ENCODE measurements around the gene APEX1.
A peak's percentile ranks its signal among the peaks of the same experiment; 100 is the strongest.

APEX1 gene

GRCh38 chr14:20454516-20455354, at the start of gene APEX1, which contains the start of gene OSGEP:
APEX1 (plus strand) TSS chr14:20455226; CDS start chr14:20455646, 420 bp downstream.
OSGEP (minus strand) TSS chr14:20454812; CDS start chr14:20454683, 129 bp downstream.
- DNase-seq: peak; percentile 98

- DNase-seq: no peak
Measured at GRCh38 chr14:20409226-20409625, 45.8 kb upstream of the APEX1 start.

GRCh38 chr14:20412411-20412810, 42.6 kb upstream of the APEX1 start:
- DNase-seq: no peak

- peak; percentile 92 for DNase-seq
Measured at GRCh38 chr14:20412876-20413743, 41.9 kb upstream of the APEX1 start, which contains the start of gene TEP1. TEP1 (minus strand) TSS chr14:20413501; CDS start chr14:20408439, 5,062 bp downstream.

- DNase-seq: no peak
Measured at GRCh38 chr14:20413744-20414082, 41.3 kb upstream of the APEX1 start.

GRCh38 chr14:20415782-20416206, 39.2 kb upstream of the APEX1 start:
- DNase-seq: no peak

GRCh38 chr14:20416223-20416622, 38.8 kb upstream of the APEX1 start:
- DNase-seq: no peak

GRCh38 chr14:20417250-20418186, 37.5 kb upstream of the APEX1 start:
- no peak for DNase-seq

- DNase-seq: no peak
Measured at GRCh38 chr14:20418501-20418909, 36.5 kb upstream of the APEX1 start.

- DNase-seq: no peak
Measured at GRCh38 chr14:20419419-20419818, 35.6 kb upstream of the APEX1 start.

- DNase-seq: no peak
Measured at GRCh38 chr14:20421267-20421666, 33.8 kb upstream of the APEX1 start.

- no peak for DNase-seq
Measured at GRCh38 chr14:20422886-20423285, 32.1 kb upstream of the APEX1 start.

- DNase-seq: no peak
Measured at GRCh38 chr14:20424851-20425250, 30.2 kb upstream of the APEX1 start.

GRCh38 chr14:20427231-20428009, 27.6 kb upstream of the APEX1 start:
- no peak for DNase-seq

- no peak for DNase-seq
Measured at GRCh38 chr14:20428010-20428365, 27.0 kb upstream of the APEX1 start.

- no peak for DNase-seq
Measured at GRCh38 chr14:20428802-20429201, 26.2 kb upstream of the APEX1 start.

- DNase-seq: no peak
Measured at GRCh38 chr14:20429801-20430669, 25.0 kb upstream of the APEX1 start.

GRCh38 chr14:20434701-20435581, 20.1 kb upstream of the APEX1 start:
- DNase-seq: peak; percentile 56

- DNase-seq: no peak
Measured at GRCh38 chr14:20435582-20436362, 19.3 kb upstream of the APEX1 start, which contains the start of gene KLHL33. KLHL33 (minus strand) TSS chr14:20436166; CDS start chr14:20435811, 355 bp downstream.

Measured in right hindlimb (tissue), 1 donor.